Measurements from ENCODE around the gene CCDC85C. TPM values are rescaled to one million over a fixed set of nuclear protein-coding genes. Genes with fewer than 3 reads are reported as not detected.
A peak's percentile ranks its signal among the peaks of the same experiment; 100 is the strongest.

Gene CCDC85C
- total RNA-seq, 1 donor from 2014 or later: 49.1 TPM

GRCh38 chr14:99633918-99634317 lies 29.9 kb upstream of the CCDC85C start:
- no peak overlapping the region for H3K4me3 Mint-ChIP-seq
- no peaks in the 10 kb centered on the region for H3K9me3 Mint-ChIP-seq
- peaks cover 8% of the 10 kb centered on the region for H3K27me3 Mint-ChIP-seq
- DNase-seq (ENCODE audit: extremely low spot score, unreplicated experiment): no peak
- H3K36me3 Mint-ChIP-seq: no peaks in the 10 kb centered on the region
- no peak for TF ChIP-seq CTCF (conservative IDR thresholded peaks at IDR 0.05)
- H3K27ac Mint-ChIP-seq: no peak overlapping the region
- peaks cover 21% of the 10 kb centered on the region for H3K4me1 Mint-ChIP-seq (ENCODE audit: unreplicated experiment)

GRCh38 chr14:99633141-99633540 lies 29.1 kb upstream of the CCDC85C start:
- no peaks in the 10 kb centered on the region for H3K9me3 Mint-ChIP-seq
- TF ChIP-seq CTCF (conservative IDR thresholded peaks at IDR 0.05): no peak
- peaks cover 8% of the 10 kb centered on the region for H3K27me3 Mint-ChIP-seq
- peaks cover 24% of the 10 kb centered on the region for H3K4me1 Mint-ChIP-seq (ENCODE audit: unreplicated experiment)
- H3K4me3 Mint-ChIP-seq: no peak overlapping the region
- DNase-seq (ENCODE audit: extremely low spot score, unreplicated experiment): no peak
- H3K36me3 Mint-ChIP-seq: no peaks in the 10 kb centered on the region
- H3K27ac Mint-ChIP-seq: no peak overlapping the region

GRCh38 chr14:99632410-99633035 lies 28.5 kb upstream of the CCDC85C start:
- H3K27ac Mint-ChIP-seq: no peak overlapping the region
- no peak for DNase-seq (ENCODE audit: extremely low spot score, unreplicated experiment)
- H3K9me3 Mint-ChIP-seq: no peaks in the 10 kb centered on the region
- H3K4me1 Mint-ChIP-seq (ENCODE audit: unreplicated experiment): peaks cover 28% of the 10 kb centered on the region
- TF ChIP-seq CTCF (conservative IDR thresholded peaks at IDR 0.05): no peak
- H3K27me3 Mint-ChIP-seq: peaks cover 8% of the 10 kb centered on the region
- no peak overlapping the region for H3K4me3 Mint-ChIP-seq
- H3K36me3 Mint-ChIP-seq: no peaks in the 10 kb centered on the region

GRCh38 chr14:99630202-99630601 lies 26.2 kb upstream of the CCDC85C start:
- TF ChIP-seq CTCF (conservative IDR thresholded peaks at IDR 0.05): no peak
- Mint-ChIP-seq H3K9me3 (no peaks in the 10 kb centered on the region), H3K36me3 (no peaks in the 10 kb centered on the region), H3K4me3 (no peak overlapping the region), H3K27me3 (peaks cover 8% of the 10 kb centered on the region), H3K27ac (no peak overlapping the region), H3K4me1 (ENCODE audit: unreplicated experiment) (peaks cover 28% of the 10 kb centered on the region)
- no peak for DNase-seq (ENCODE audit: extremely low spot score, unreplicated experiment)

- Mint-ChIP-seq H3K27me3 (peaks cover 5% of the 10 kb centered on the region), H3K9me3 (no peaks in the 10 kb centered on the region), H3K4me1 (ENCODE audit: unreplicated experiment) (peaks cover 22% of the 10 kb centered on the region), H3K36me3 (no peaks in the 10 kb centered on the region), H3K27ac (peak overlapping the region; percentile 64), H3K4me3 (no peak overlapping the region)
- peak; percentile 99 for TF ChIP-seq CTCF (conservative IDR thresholded peaks at IDR 0.05)
- DNase-seq (ENCODE audit: extremely low spot score, unreplicated experiment): peak; percentile 82
Observed at GRCh38 chr14:99628887-99629618, 25.0 kb upstream of the CCDC85C start.

Data from type B pancreatic cell (in vitro differentiated cells).